Liver (tissue), 9 donors: Measurements from ENCODE around the gene CSNK1G2. TPM values are rescaled to one million over a fixed set of nuclear protein-coding genes. Genes with fewer than 3 reads are reported as not detected.

Source experiments
- DNase-seq: peaks from one replicate; pipeline ENCODE4 v3.0.0-alpha.2; 2017; ENCODE audit warnings: low spot score
- H3K27ac ChIP-seq, 2 donors: one replicate each; pipeline ENCODE4 v1.7.0; 2013; ENCODE audit warnings: inconsistent platforms in 2 of 2, low read length in 2 of 2, control low read depth in 1 of 2, low read depth in 1 of 2, mild to moderate bottlenecking in 1 of 2
- H3K27me3 ChIP-seq, 4 donors: one replicate each; pipeline versions ENCODE4 v1.6.1 to v1.7.0; 2013; ENCODE audit warnings: low read length in 3 of 4, inconsistent platforms in 1 of 4, mild to moderate bottlenecking in 1 of 4, moderate library complexity in 1 of 4; ENCODE audit not compliant: control insufficient read depth in 4 of 4, insufficient read depth in 4 of 4
- H3K36me3 ChIP-seq, 4 donors: one replicate each; pipeline versions ENCODE4 v1.6.1 to v1.7.0; 2013; ENCODE audit warnings: low read length in 3 of 4, mild to moderate bottlenecking in 3 of 4, low read depth in 1 of 4, moderate library complexity in 1 of 4; ENCODE audit not compliant: control insufficient read depth in 4 of 4, insufficient read depth in 3 of 4
- H3K4me1 ChIP-seq, 4 donors: one replicate each; pipeline versions ENCODE4 v1.6.1 to v1.7.0; 2013; ENCODE audit warnings: low read length in 3 of 4, mild to moderate bottlenecking in 3 of 4, moderate library complexity in 1 of 4; ENCODE audit not compliant: control insufficient read depth in 4 of 4, insufficient read depth in 4 of 4
- H3K4me3 ChIP-seq, 3 donors: one replicate each; pipeline versions ENCODE4 v1.6.1 to v1.7.0; 2013; ENCODE audit warnings: low read length in 3 of 3, control low read depth in 1 of 3, low read depth in 1 of 3, mild to moderate bottlenecking in 1 of 3
- H3K9ac ChIP-seq, 2 donors: one replicate each; pipeline ENCODE4 v1.7.0; 2013; ENCODE audit warnings: low read length in 2 of 2, mild to moderate bottlenecking in 2 of 2, moderate library complexity in 2 of 2, control low read depth in 1 of 2, low read depth in 1 of 2
- H3K9me3 ChIP-seq, 4 donors: one replicate each; pipeline versions ENCODE4 v1.6.1 to v1.7.0; 2013; ENCODE audit warnings: low read length in 3 of 4; ENCODE audit not compliant: control insufficient read depth in 4 of 4
- CTCF ChIP-seq: fragments of 150-350 bp; IDR thresholded peaks from 2 replicates; pipeline ENCODE4 v1.5.1; 2017; ENCODE audit warnings: improper control_type of control experiment, low read depth, low read length; ENCODE audit not compliant: missing input control
- EGR1 ChIP-seq, 2 donors: IDR thresholded peaks; 2 replicates each; pipeline ENCODE4 v1.6.1; 2016 to 2018; ENCODE audit warnings: antibody characterized with exemption in 2 of 2, low read depth in 2 of 2
- FOXA1 ChIP-seq: IDR thresholded peaks from 2 replicates; pipeline ENCODE4 v1.6.1; 2016; ENCODE audit warnings: antibody characterized with exemption
- FOXA2 ChIP-seq: IDR thresholded peaks from 2 replicates; pipeline ENCODE4 v1.6.1; 2016; ENCODE audit warnings: antibody characterized with exemption
- GABPA ChIP-seq, 2 donors: IDR thresholded peaks in 1 of 2; conservative IDR thresholded peaks in 1 of 2; 2 replicates each; pipeline ENCODE4 v1.6.1; 2016; ENCODE audit warnings: antibody characterized with exemption in 2 of 2, mild to moderate bottlenecking in 1 of 2, moderate library complexity in 1 of 2
- HNF4G ChIP-seq: IDR thresholded peaks from 2 replicates; pipeline ENCODE4 v1.6.1; 2016; ENCODE audit warnings: antibody characterized with exemption
- JUND ChIP-seq, 2 donors: IDR thresholded peaks; 2 replicates each; pipeline ENCODE4 v1.6.1; 2016; ENCODE audit warnings: antibody characterized with exemption in 2 of 2
- NR2F2 ChIP-seq: IDR thresholded peaks from 2 replicates; pipeline ENCODE4 v1.6.1; 2016; ENCODE audit warnings: antibody characterized with exemption
- RAD21 ChIP-seq, 2 donors: IDR thresholded peaks; 2 replicates each; pipeline ENCODE4 v1.6.1; 2016; ENCODE audit warnings: antibody characterized with exemption in 2 of 2, mild to moderate bottlenecking in 2 of 2
- RXRA ChIP-seq, 2 donors: IDR thresholded peaks; 2 replicates each; pipeline ENCODE4 v1.6.1; 2017 to 2018; ENCODE audit warnings: antibody characterized with exemption in 2 of 2, mild to moderate bottlenecking in 1 of 2
- TAF1 ChIP-seq: conservative IDR thresholded peaks from 2 replicates; pipeline ENCODE4 v1.6.1; 2016; ENCODE audit warnings: antibody characterized with exemption, mild to moderate bottlenecking
- YY1 ChIP-seq: IDR thresholded peaks from 2 replicates; pipeline ENCODE4 v1.6.1; 2016; ENCODE audit warnings: antibody characterized with exemption, mild to moderate bottlenecking
- WGBS: extraction: QIAGEN DNeasy Blood & Tissue Kit; methylation state at CpG from one replicate; pipeline ENCODE4 v1.1.7; 2013; 5-methylcytosine and 5-hydroxymethylcytosine counted together
- polyA plus RNA-seq, 2 donors: library from polyadenylated mRNA; stranded (reverse) in 1 of 2; unstranded in 1 of 2; fragments of 200-250 nt in 1 of 2; fragments of >200 nt in 1 of 2; fragmentation: Nextera tagmentation in 1 of 2; extraction: Ambion mirVana in 1 of 2; gene quantifications; one replicate each; pipeline versions ENCODE4 v1.2.1 to v1.2.3, GENCODE V29; 2013 to 2015
- total RNA-seq, 2 donors: library from RNA; depleted of rRNA; stranded (reverse); fragments of >200 nt; gene quantifications; one replicate each; pipeline ENCODE4 v1.2.3, GENCODE V29; 2014
- TF ChIP-seq, protein P1 (sequence below): IDR thresholded peaks from 2 replicates; pipeline ENCODE4 v1.6.1; 2016; ENCODE audit warnings: antibody characterized with exemption, mild to moderate bottlenecking
- TF ChIP-seq, protein P2 (sequence below): IDR thresholded peaks from 2 replicates; pipeline ENCODE4 v1.6.1; 2016; ENCODE audit warnings: antibody characterized with exemption
- TF ChIP-seq, protein P3 (sequence below): IDR thresholded peaks from 2 replicates; pipeline ENCODE4 v1.6.1; 2016; ENCODE audit warnings: antibody characterized with exemption
- donor health status: healthy.
- donor health status: healthy.
- donor health status: healthy.
- donor health status: healthy.
- donor health status: healthy.

The CSNK1G2 gene
- total and polyA plus RNA-seq, 4 donors, result 3.5 to 30.6 (median 23.9) TPM

- WGBS, result 95% methylated on average over 27 of the region's 27 CpGs
- no peak for DNase-seq
- Histone ChIP-seq H3K4me1 (no peaks in the 10 kb centered on the region), H3K9ac (no peak overlapping the region), H3K4me3 (no peak overlapping the region), H3K36me3 (peaks cover 0 to 28% (median 5%) of the 10 kb centered on the region in 4 donors), H3K9me3 (no peaks in the 10 kb centered on the region), H3K27me3 (no peaks in the 10 kb centered on the region), H3K27ac (no peak overlapping the region)
- TF ChIP-seq, protein P1, sequence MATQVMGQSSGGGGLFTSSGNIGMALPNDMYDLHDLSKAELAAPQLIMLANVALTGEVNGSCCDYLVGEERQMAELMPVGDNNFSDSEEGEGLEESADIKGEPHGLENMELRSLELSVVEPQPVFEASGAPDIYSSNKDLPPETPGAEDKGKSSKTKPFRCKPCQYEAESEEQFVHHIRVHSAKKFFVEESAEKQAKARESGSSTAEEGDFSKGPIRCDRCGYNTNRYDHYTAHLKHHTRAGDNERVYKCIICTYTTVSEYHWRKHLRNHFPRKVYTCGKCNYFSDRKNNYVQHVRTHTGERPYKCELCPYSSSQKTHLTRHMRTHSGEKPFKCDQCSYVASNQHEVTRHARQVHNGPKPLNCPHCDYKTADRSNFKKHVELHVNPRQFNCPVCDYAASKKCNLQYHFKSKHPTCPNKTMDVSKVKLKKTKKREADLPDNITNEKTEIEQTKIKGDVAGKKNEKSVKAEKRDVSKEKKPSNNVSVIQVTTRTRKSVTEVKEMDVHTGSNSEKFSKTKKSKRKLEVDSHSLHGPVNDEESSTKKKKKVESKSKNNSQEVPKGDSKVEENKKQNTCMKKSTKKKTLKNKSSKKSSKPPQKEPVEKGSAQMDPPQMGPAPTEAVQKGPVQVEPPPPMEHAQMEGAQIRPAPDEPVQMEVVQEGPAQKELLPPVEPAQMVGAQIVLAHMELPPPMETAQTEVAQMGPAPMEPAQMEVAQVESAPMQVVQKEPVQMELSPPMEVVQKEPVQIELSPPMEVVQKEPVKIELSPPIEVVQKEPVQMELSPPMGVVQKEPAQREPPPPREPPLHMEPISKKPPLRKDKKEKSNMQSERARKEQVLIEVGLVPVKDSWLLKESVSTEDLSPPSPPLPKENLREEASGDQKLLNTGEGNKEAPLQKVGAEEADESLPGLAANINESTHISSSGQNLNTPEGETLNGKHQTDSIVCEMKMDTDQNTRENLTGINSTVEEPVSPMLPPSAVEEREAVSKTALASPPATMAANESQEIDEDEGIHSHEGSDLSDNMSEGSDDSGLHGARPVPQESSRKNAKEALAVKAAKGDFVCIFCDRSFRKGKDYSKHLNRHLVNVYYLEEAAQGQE, result no peak
Observed at GRCh38 chr19:1970806-1971502, 30.0 kb downstream of the CSNK1G2 start.

GRCh38 chr19:1974381-1975161 lies 33.6 kb downstream of the CSNK1G2 start:
- no peak overlapping the region for H3K9ac ChIP-seq
- H3K9me3 ChIP-seq, result no peaks in the 10 kb centered on the region
- no peak for TF ChIP-seq GABPA (IDR thresholded peaks at IDR 0.05 in 1 of 2, conservative IDR thresholded peaks at IDR 0.05 in 1 of 2)
- TF ChIP-seq NR2F2, result no peak
- TF ChIP-seq, protein P2, sequence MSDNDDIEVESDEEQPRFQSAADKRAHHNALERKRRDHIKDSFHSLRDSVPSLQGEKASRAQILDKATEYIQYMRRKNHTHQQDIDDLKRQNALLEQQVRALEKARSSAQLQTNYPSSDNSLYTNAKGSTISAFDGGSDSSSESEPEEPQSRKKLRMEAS, result no peak
- no peak for TF ChIP-seq JUND (IDR thresholded peaks at IDR 0.05)
- no peak for TF ChIP-seq EGR1 (IDR thresholded peaks at IDR 0.05; ENCODE audit: low read depth in 2 of 2)
- TF ChIP-seq FOXA2, result no peak
- no peak for TF ChIP-seq FOXA1
- TF ChIP-seq RAD21 (IDR thresholded peaks at IDR 0.05), result no peak
- TF ChIP-seq TAF1, result no peak
- TF ChIP-seq, protein P3, sequence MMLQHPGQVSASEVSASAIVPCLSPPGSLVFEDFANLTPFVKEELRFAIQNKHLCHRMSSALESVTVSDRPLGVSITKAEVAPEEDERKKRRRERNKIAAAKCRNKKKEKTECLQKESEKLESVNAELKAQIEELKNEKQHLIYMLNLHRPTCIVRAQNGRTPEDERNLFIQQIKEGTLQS, result no peak
- DNase-seq, result no peak
- peaks cover 0 to 32% (median 11%) of the 10 kb centered on the region in 4 donors for H3K36me3 ChIP-seq
- no peaks in the 10 kb centered on the region for H3K4me1 ChIP-seq
- no peaks in the 10 kb centered on the region for H3K27me3 ChIP-seq
- no peak overlapping the region for H3K4me3 ChIP-seq
- 96% methylated on average over 28 of the region's 28 CpGs for WGBS
- H3K27ac ChIP-seq, result no peak overlapping the region

GRCh38 chr19:1975162-1975480 lies 34.1 kb downstream of the CSNK1G2 start:
- Histone ChIP-seq H3K27me3 (no peaks in the 10 kb centered on the region), H3K9ac (no peak overlapping the region), H3K36me3 (peaks cover 0 to 31% (median 13%) of the 10 kb centered on the region in 4 donors), H3K9me3 (no peaks in the 10 kb centered on the region), H3K27ac (no peak overlapping the region), H3K4me1 (no peaks in the 10 kb centered on the region), H3K4me3 (no peak overlapping the region)
- DNase-seq, result no peak
- WGBS, result 90% methylated on average over 20 of the region's 20 CpGs
- no peak for TF ChIP-seq FOXA1
- TF ChIP-seq CTCF, result no peak
- no peak for TF ChIP-seq YY1
- TF ChIP-seq EGR1 (IDR thresholded peaks at IDR 0.05; ENCODE audit: low read depth in 2 of 2), result no peak
- no peak for TF ChIP-seq TAF1
- no peak for TF ChIP-seq NR2F2
- TF ChIP-seq HNF4G, result no peak
- TF ChIP-seq JUND (IDR thresholded peaks at IDR 0.05), result no peak
- TF ChIP-seq RXRA (IDR thresholded peaks at IDR 0.05), result no peak
- TF ChIP-seq RAD21 (IDR thresholded peaks at IDR 0.05), result no peak
- TF ChIP-seq, protein P1, result no peak
- no peak for TF ChIP-seq FOXA2
- TF ChIP-seq, protein P3, result no peak
